OCI-LY7 (cell line): ENCODE data around the gene DNMBP. TPM values are rescaled to one million over a fixed set of nuclear protein-coding genes. Genes with fewer than 3 reads are reported as not detected.
A peak's percentile ranks its signal among the peaks of the same experiment; 100 is the strongest.

Experiments used
- BruUV-seq: library from RNA; stranded (reverse); fragments of 400-500 nt; replicated peaks from 2 replicates; lab custom pipeline; 2021; lab: Mats Ljungman, UMichigan
- CTCF ChIA-PET: fragments of 300-600 bp; sonication (Branson Sonifier 250); formaldehyde crosslinking; loops from one replicate; lab custom pipeline; 2022; ENCODE audit warnings: antibody characterized with exemption; ENCODE audit not compliant: unreplicated experiment; lab: Charles Lee
- POLR2A ChIA-PET: fragments of 300-600 bp; sonication (Branson Sonifier 250); formaldehyde crosslinking; loops from one replicate; lab custom pipeline; 2022; ENCODE audit warnings: antibody characterized with exemption; lab: Charles Lee
- DNase-seq: peaks from one replicate; pipeline ENCODE4 v3.0.0-alpha.2; 2015; ENCODE audit warnings: low spot score
- H2AFZ ChIP-seq: fragments of 200-600 bp; sonication (generic), shearing (Covaris generic); 2 replicates; pipeline ENCODE4 v1.6.1; 2014; ENCODE audit warnings: mild to moderate bottlenecking, antibody characterized with exemption, low read length, moderate library complexity
- H3K27ac ChIP-seq: fragments of 200-600 bp; sonication (generic); 2 replicates; pipeline ENCODE4 v1.5.1; 2014; ENCODE audit warnings: mixed run types, low read depth, mild to moderate bottlenecking, moderate library complexity, low read length, inconsistent platforms; ENCODE audit not compliant: poor library complexity, severe bottlenecking
- H3K36me3 ChIP-seq: fragments of 200-600 bp; sonication (generic); 2 replicates; pipeline ENCODE4 v1.6.1; 2014; ENCODE audit warnings: mild to moderate bottlenecking, antibody characterized with exemption, low read length, moderate library complexity, mixed read lengths; ENCODE audit not compliant: insufficient read depth
- H3K4me1 ChIP-seq: fragments of 200-600 bp; sonication (generic); 2 replicates; pipeline ENCODE4 v1.5.1; 2014; ENCODE audit warnings: mild to moderate bottlenecking, low read length; ENCODE audit not compliant: insufficient read depth, poor library complexity, severe bottlenecking
- H3K4me2 ChIP-seq: fragments of 200-600 bp; sonication (generic); 2 replicates; pipeline ENCODE4 v1.6.1; 2014; ENCODE audit warnings: mild to moderate bottlenecking, low read length
- H3K4me3 ChIP-seq: fragments of 200-600 bp; sonication (generic); 2 replicates; pipeline ENCODE4 v1.5.1; 2014; ENCODE audit warnings: mild to moderate bottlenecking, low read depth, low read length; ENCODE audit not compliant: poor library complexity, severe bottlenecking
- H3K79me2 ChIP-seq: fragments of 200-600 bp; sonication (generic); 2 replicates; pipeline ENCODE4 v1.6.1; 2016; ENCODE audit warnings: low read depth, mild to moderate bottlenecking, low read length, moderate library complexity, mixed read lengths; ENCODE audit not compliant: insufficient read depth
- H3K9me2 ChIP-seq: fragments of 200-600 bp; sonication (generic); 2 replicates; pipeline ENCODE4 v1.6.1; 2016; ENCODE audit warnings: mild to moderate bottlenecking, low read length, mixed read lengths; ENCODE audit not compliant: insufficient read depth
- H3K9me3 ChIP-seq: fragments of 200-600 bp; sonication (generic); 2 replicates; pipeline ENCODE4 v1.6.1; 2014; ENCODE audit warnings: mild to moderate bottlenecking, mixed run types, low read length, mixed read lengths
- H4K20me1 ChIP-seq: fragments of 200-600 bp; sonication (generic); 2 replicates; pipeline ENCODE4 v1.6.1; 2014; ENCODE audit warnings: mild to moderate bottlenecking, antibody characterized with exemption, low read length, moderate library complexity, mixed read lengths; ENCODE audit not compliant: insufficient read depth
- CTCF ChIP-seq: fragments of 200-600 bp; sonication (generic); conservative IDR thresholded peaks from 2 replicates; pipeline ENCODE4 v1.5.1; 2014; ENCODE audit warnings: mild to moderate bottlenecking, antibody characterized with exemption, low read length, moderate library complexity, mixed read lengths
- EZH2phosphoT487 ChIP-seq: fragments of 200-600 bp; sonication (generic); IDR thresholded peaks from 2 replicates; pipeline ENCODE4 v1.6.1; 2018; ENCODE audit warnings: low read depth, borderline replicate concordance, mild to moderate bottlenecking, mixed run types, antibody characterized with exemption, low read length, moderate library complexity, mixed read lengths
- intact Hi-C: fragments of 100-400 bp; cut with micrococcal nuclease; formaldehyde crosslinking; loops from one replicate; pipeline ENCODE4 v1.10.0; 2022; ENCODE audit not compliant: unreplicated experiment
- total RNA-seq, 2 experiments: library from RNA; depleted of rRNA in 1 of 2; stranded (reverse); fragments of >200 nt in 1 of 2; shearing (Covaris generic) in 1 of 2; gene quantifications; 2 replicates each; pipeline ENCODE4 v1.2.3, GENCODE V29; 2014 to 2022

The DNMBP gene
- total RNA-seq, 2 experiments from 2014 or later = 27.0 to 36.2 TPM

- Histone ChIP-seq H2AFZ (peak overlapping the region; percentile 1; the same call in 1 of the 2 replicates), H3K36me3 (no peaks in the 10 kb centered on the region), H4K20me1 (0 out of 2 replicates have a peak, but pooled peaks cover 4% of the 10 kb centered on the region), H3K4me1 (peaks cover 70% of the 10 kb centered on the region), H3K79me2 (peaks cover 57% of the 10 kb centered on the region), H3K4me2 (peak overlapping the region; percentile 92), H3K9me3 (no peaks in the 10 kb centered on the region), H3K9me2 (no peaks in the 10 kb centered on the region), H3K27ac (peak overlapping the region; percentile 70), H3K4me3 (peak overlapping the region; percentile 89)
- no peak for TF ChIP-seq EZH2phosphoT487
- TF ChIP-seq CTCF = no peak
- DNase-seq = peak; percentile 31
- no TSS peak for BruUV-seq
- ChIA-PET CTCF (interaction anchor here (1.0 to 3.5 kb wide), 5 partner anchors 9 to 163 kb away, joined by 3 to 15 read pairs (median 4); no protein-coding TSS in a partner anchor), POLR2A (interaction anchor here (0.6 to 4.0 kb wide), 9 partner anchors 10 to 250 kb away, joined by 3 to 21 read pairs (median 10); no protein-coding TSS in a partner anchor)
- intact Hi-C loops = loop anchor here (1.0 to 5.0 kb wide), 4 partner anchors 32 to 179 kb away; partner anchors contain the start of gene ERLIN1
Measured at GRCh38 chr10:100008708-100009282, 952 bp downstream of the DNMBP start.

- H4K20me1 ChIP-seq = 0 out of 2 replicates have a peak, but pooled peaks cover 4% of the 10 kb centered on the region
- peaks cover 63% of the 10 kb centered on the region for H3K79me2 ChIP-seq
- intact Hi-C loops = loop anchor here (2.0 to 5.0 kb wide), 3 partner anchors 31 to 179 kb away; partner anchors contain the start of gene ERLIN1
- no peaks in the 10 kb centered on the region for H3K9me2 ChIP-seq
- ChIA-PET CTCF (interaction anchor here (1.0 to 3.5 kb wide), 6 partner anchors 9 to 37 kb away, joined by 3 to 15 read pairs (median 4); no protein-coding TSS in a partner anchor), POLR2A (interaction anchor here (0.6 to 4.0 kb wide), 11 partner anchors 9 to 251 kb away, joined by 3 to 21 read pairs (median 9); no protein-coding TSS in a partner anchor)
- no TSS peak for BruUV-seq
- no peak overlapping the region for H2AFZ ChIP-seq
- H3K4me3 ChIP-seq = peak overlapping the region; percentile 89
- H3K36me3 ChIP-seq = peaks cover 4% of the 10 kb centered on the region
- peaks cover 63% of the 10 kb centered on the region for H3K4me1 ChIP-seq
- peaks cover 4% of the 10 kb centered on the region; the same call in 1 of the 2 replicates for H3K9me3 ChIP-seq
- DNase-seq = no peak
- TF ChIP-seq EZH2phosphoT487 (no peak), CTCF (no peak)
- peak overlapping the region; percentile 92 for H3K4me2 ChIP-seq
- H3K27ac ChIP-seq = peak overlapping the region; percentile 70
Measured at GRCh38 chr10:100008142-100008522, 1.6 kb downstream of the DNMBP start.
